SK-N-MC (cell line): Measurements from ENCODE around the gene AKAP3.

ENCODE experiments used
- EZH2 ChIP-seq: fragments of 200-600 bp; sonication (generic); IDR thresholded peaks from one replicate; pipeline ENCODE4 v1.6.1; 2017; ENCODE audit warnings: antibody characterized with exemption
- FOXP2 ChIP-seq: optimal IDR thresholded peaks from 2 replicates; pipeline ENCODE3; 2011; ENCODE audit warnings: mild to moderate bottlenecking, moderate library complexity; ENCODE audit not compliant: insufficient read depth; ENCODE audit errors: extremely low read length, control extremely low read depth
- POLR2AphosphoS5 ChIP-seq: IDR thresholded peaks from 2 replicates; pipeline ENCODE4 v1.6.1; 2012; ENCODE audit warnings: mild to moderate bottlenecking, low read depth, low read length, borderline replicate concordance

- no peak for TF ChIP-seq POLR2AphosphoS5
- TF ChIP-seq EZH2: no peak
- TF ChIP-seq FOXP2: no peak
These were observed 58.9 kb downstream of the AKAP3 start for GRCh38 chr12:4589941-4590340.
